ENCODE results near the gene TSHZ2.

Gene TSHZ2

GRCh38 chr20:53287357-53288042 is 315.3 kb downstream of the TSHZ2 start:
- Histone ChIP-seq H3K27ac (no peak overlapping the region), H3K36me3 (no peaks in the 10 kb centered on the region), H3K9ac (no peak overlapping the region), H3K9me3 (replicated peaks in 1 of 11) (no peaks in the 10 kb centered on the region), H3K4me3 (no peak overlapping the region), H3K4me2 (no peak overlapping the region), H3K4me1 (no peaks in the 10 kb centered on the region), H4K20me1 (no peaks in the 10 kb centered on the region), H3K27me3 (no peaks in the 10 kb centered on the region)
- TF ChIP-seq Cebpa-rat (IDR thresholded peaks at IDR 0.05): no peak

GRCh38 chr20:53291548-53291947 is 319.4 kb downstream of the TSHZ2 start:
- Histone ChIP-seq H3K27me3 (no peaks in the 10 kb centered on the region), H3K4me1 (no peaks in the 10 kb centered on the region), H4K20me1 (no peaks in the 10 kb centered on the region), H3K4me3 (no peak overlapping the region), H3K36me3 (no peaks in the 10 kb centered on the region), H3K27ac (no peak overlapping the region), H3K9ac (no peak overlapping the region), H3K4me2 (no peak overlapping the region), H3K9me3 (replicated peaks in 1 of 11) (no peaks in the 10 kb centered on the region)
- no peak for TF ChIP-seq Cebpa-rat (IDR thresholded peaks at IDR 0.05)

- H3K27ac ChIP-seq: no peak overlapping the region
Measured at GRCh38 chr20:53292347-53292746, 320.2 kb downstream of the TSHZ2 start.

GRCh38 chr20:53294804-53295203 is 322.6 kb downstream of the TSHZ2 start:
- Histone ChIP-seq H4K20me1 (no peaks in the 10 kb centered on the region), H3K9ac (no peak overlapping the region), H3K27me3 (no peaks in the 10 kb centered on the region), H3K4me1 (no peaks in the 10 kb centered on the region), H3K4me3 (no peak overlapping the region), H3K27ac (no peak overlapping the region), H3K36me3 (no peaks in the 10 kb centered on the region), H3K4me2 (no peak overlapping the region), H3K9me3 (replicated peaks in 1 of 11) (no peaks in the 10 kb centered on the region)
- no peak for TF ChIP-seq Cebpa-rat (IDR thresholded peaks at IDR 0.05)

More at GRCh38 chr20:53292347-53292746, 320.2 kb downstream of the TSHZ2 start:
- TF ChIP-seq Cebpa-rat (IDR thresholded peaks at IDR 0.05): no peak
- H3K4me1 ChIP-seq: no peaks in the 10 kb centered on the region
- H3K9ac ChIP-seq: no peak overlapping the region
- H3K36me3 ChIP-seq: no peaks in the 10 kb centered on the region
- no peaks in the 10 kb centered on the region for H3K27me3 ChIP-seq
- no peak overlapping the region for H3K4me2 ChIP-seq
- H3K9me3 ChIP-seq (replicated peaks in 1 of 11): no peaks in the 10 kb centered on the region
- H4K20me1 ChIP-seq: no peaks in the 10 kb centered on the region
- H3K4me3 ChIP-seq: no peak overlapping the region

GRCh38 chr20:53296025-53296424 is 323.9 kb downstream of the TSHZ2 start:
- Histone ChIP-seq H3K36me3 (no peaks in the 10 kb centered on the region), H3K27me3 (no peaks in the 10 kb centered on the region), H3K4me1 (no peaks in the 10 kb centered on the region), H3K27ac (no peak overlapping the region), H3K9me3 (replicated peaks in 1 of 11) (no peaks in the 10 kb centered on the region), H4K20me1 (no peaks in the 10 kb centered on the region), H3K9ac (no peak overlapping the region), H3K4me3 (no peak overlapping the region), H3K4me2 (no peak overlapping the region)
- TF ChIP-seq Cebpa-rat (IDR thresholded peaks at IDR 0.05): no peak

- H3K9ac ChIP-seq: no peak overlapping the region
- H3K36me3 ChIP-seq: no peaks in the 10 kb centered on the region
- H3K27me3 ChIP-seq: no peaks in the 10 kb centered on the region
- no peaks in the 10 kb centered on the region for H3K9me3 ChIP-seq (replicated peaks in 1 of 11)
- no peaks in the 10 kb centered on the region for H3K4me1 ChIP-seq
- H3K4me3 ChIP-seq: no peak overlapping the region
- H3K27ac ChIP-seq: no peak overlapping the region
- H3K4me2 ChIP-seq: no peak overlapping the region
- no peak for TF ChIP-seq Cebpa-rat (IDR thresholded peaks at IDR 0.05)
- no peaks in the 10 kb centered on the region for H4K20me1 ChIP-seq
Measured at GRCh38 chr20:53296451-53297153, 324.4 kb downstream of the TSHZ2 start.

GRCh38 chr20:53297154-53297529 is 325.0 kb downstream of the TSHZ2 start:
- H3K4me3 ChIP-seq: no peak overlapping the region
- no peaks in the 10 kb centered on the region for H3K4me1 ChIP-seq
- H3K36me3 ChIP-seq: no peaks in the 10 kb centered on the region
- no peaks in the 10 kb centered on the region for H3K27me3 ChIP-seq
- no peaks in the 10 kb centered on the region for H3K9me3 ChIP-seq (replicated peaks in 1 of 11)
- H4K20me1 ChIP-seq: no peaks in the 10 kb centered on the region
- no peak overlapping the region for H3K4me2 ChIP-seq
- H3K27ac ChIP-seq: no peak overlapping the region
- no peak for TF ChIP-seq Cebpa-rat (IDR thresholded peaks at IDR 0.05)
- H3K9ac ChIP-seq: no peak overlapping the region

- H3K4me1 ChIP-seq: peaks cover 0 to 7% (median 0%) of the 10 kb centered on the region in 10 experiments; a peak in 3 of 20 replicates
- no peak overlapping the region for H3K4me2 ChIP-seq
- H4K20me1 ChIP-seq: no peaks in the 10 kb centered on the region
- H3K27me3 ChIP-seq: no peaks in the 10 kb centered on the region
- H3K27ac ChIP-seq: no peak overlapping the region
- no peaks in the 10 kb centered on the region for H3K36me3 ChIP-seq
- no peaks in the 10 kb centered on the region for H3K9me3 ChIP-seq (replicated peaks in 1 of 11)
- no peak overlapping the region for H3K4me3 ChIP-seq
- H3K9ac ChIP-seq: no peak overlapping the region
- TF ChIP-seq Cebpa-rat (IDR thresholded peaks at IDR 0.05): no peak
Measured at GRCh38 chr20:53298260-53298659, 326.1 kb downstream of the TSHZ2 start.

- no peak for TF ChIP-seq Cebpa-rat (IDR thresholded peaks at IDR 0.05)
- H3K27ac ChIP-seq: no peak overlapping the region
- H4K20me1 ChIP-seq: no peaks in the 10 kb centered on the region
- no peaks in the 10 kb centered on the region for H3K27me3 ChIP-seq
- peaks cover 0 to 7% (median 0%) of the 10 kb centered on the region in 10 experiments; a peak in 3 of 20 replicates for H3K4me1 ChIP-seq
- H3K36me3 ChIP-seq: no peaks in the 10 kb centered on the region
- H3K9me3 ChIP-seq (replicated peaks in 1 of 11): no peaks in the 10 kb centered on the region
- no peak overlapping the region for H3K9ac ChIP-seq
- no peak overlapping the region for H3K4me2 ChIP-seq
- H3K4me3 ChIP-seq: no peak overlapping the region
Measured at GRCh38 chr20:53298911-53299310, 326.8 kb downstream of the TSHZ2 start.

GRCh38 chr20:53299831-53300230 is 327.7 kb downstream of the TSHZ2 start:
- TF ChIP-seq Cebpa-rat (IDR thresholded peaks at IDR 0.05): no peak
- Histone ChIP-seq H3K4me3 (no peak overlapping the region), H3K4me1 (peaks cover 0 to 7% (median 0%) of the 10 kb centered on the region in 10 experiments; a peak in 3 of 20 replicates), H3K9me3 (replicated peaks in 1 of 11) (no peaks in the 10 kb centered on the region), H4K20me1 (no peaks in the 10 kb centered on the region), H3K4me2 (no peak overlapping the region), H3K36me3 (no peaks in the 10 kb centered on the region), H3K9ac (no peak overlapping the region), H3K27me3 (no peaks in the 10 kb centered on the region), H3K27ac (no peak overlapping the region)

Data from BLaER1 treated with 17β-estradiol and CSF1 and Interleukin-3, amounts not matched to agents 10 nM and 100 nM (cell line).